Measurements from ENCODE around the gene L1CAM. TPM values are rescaled to one million over a fixed set of nuclear protein-coding genes. Genes with fewer than 3 reads are reported as not detected.

The L1CAM gene
- total RNA-seq, 5 donors from 2014 or later (not counting 1 experiment from before 2014, with no cell fraction given), result 1.4 to 6.0 (median 4.0) TPM

GRCh38 chrX:153868576-153869472 is 17.1 kb downstream of the L1CAM start:
- Mint-ChIP-seq H3K4me1 (no peaks in the 10 kb centered on the region), H3K36me3 (no peaks in the 10 kb centered on the region), H3K27me3 (peaks cover 0 to 21% of the 10 kb centered on the region in 2 donors), H3K4me3 (no peak overlapping the region), H3K9me3 (no peaks in the 10 kb centered on the region), H3K27ac (no peak overlapping the region)
- ATAC-seq (replicated peaks in 1 of 4) (no peak), DNase-seq (no peak)
- H3K9me3 ChIP-seq, result no peaks in the 10 kb centered on the region
- no peaks in the 10 kb centered on the region for H3K36me3 ChIP-seq (ENCODE audit: control insufficient read depth in 2 of 2, extremely low read depth in 1 of 2, insufficient read depth in 1 of 2, low read length in 1 of 2)
- H3K4me3 ChIP-seq (ENCODE audit: control insufficient read depth in 1 of 2, extremely low read depth in 1 of 2, low read length in 1 of 2), result no peak overlapping the region
- 81% methylated on average over 8 of the region's 26 CpGs for WGBS (ENCODE audit: insufficient coverage)
- peaks cover 0 to 19% of the 10 kb centered on the region in 2 experiments for H3K27me3 ChIP-seq (replicated peaks in 1 of 2; ENCODE audit: control insufficient read depth in 2 of 2, extremely low read depth in 1 of 2, insufficient read depth in 2 of 2, low read length in 1 of 2)
- ChIA-PET POLR2A (no interaction called here), CTCF (no interaction called here)
- no peak overlapping the region for H3K27ac ChIP-seq (ENCODE audit: low read length)
- no peaks in the 10 kb centered on the region for H3K4me1 ChIP-seq (ENCODE audit: control insufficient read depth in 1 of 2, extremely low read depth in 1 of 2, insufficient read depth in 2 of 2, low read length in 2 of 2)

- H3K4me1 Mint-ChIP-seq, result no peaks in the 10 kb centered on the region
- no peaks in the 10 kb centered on the region for H3K36me3 ChIP-seq (ENCODE audit: control insufficient read depth in 2 of 2, extremely low read depth in 1 of 2, insufficient read depth in 1 of 2, low read length in 1 of 2)
- H3K9me3 ChIP-seq, result no peaks in the 10 kb centered on the region
- H3K4me1 ChIP-seq (ENCODE audit: control insufficient read depth in 1 of 2, extremely low read depth in 1 of 2, insufficient read depth in 2 of 2, low read length in 2 of 2), result no peaks in the 10 kb centered on the region
- no peaks in the 10 kb centered on the region for H3K9me3 Mint-ChIP-seq
- WGBS (ENCODE audit: insufficient coverage), result 71% methylated on average over 1 of the region's 13 CpGs
- H3K36me3 Mint-ChIP-seq, result no peaks in the 10 kb centered on the region
- H3K27ac Mint-ChIP-seq, result no peak overlapping the region
- no peak overlapping the region for H3K27ac ChIP-seq (ENCODE audit: low read length)
- DNase-seq (no peak), ATAC-seq (replicated peaks in 1 of 4) (no peak)
- ChIA-PET POLR2A (interaction anchor here in 1 of 2 donors (0.5 kb wide), 1 partner anchor 23 kb away, joined by 7 read pairs; no protein-coding TSS in a partner anchor), CTCF (no interaction called here)
- no peak overlapping the region for H3K4me3 ChIP-seq (ENCODE audit: control insufficient read depth in 1 of 2, extremely low read depth in 1 of 2, low read length in 1 of 2)
- peaks cover 0 to 22% of the 10 kb centered on the region in 2 experiments for H3K27me3 ChIP-seq (replicated peaks in 1 of 2; ENCODE audit: control insufficient read depth in 2 of 2, extremely low read depth in 1 of 2, insufficient read depth in 2 of 2, low read length in 1 of 2)
- H3K27me3 Mint-ChIP-seq, result peaks cover 0 to 15% of the 10 kb centered on the region in 2 donors
- H3K4me3 Mint-ChIP-seq, result no peak overlapping the region
Measured at GRCh38 chrX:153867671-153868070, 18.3 kb downstream of the L1CAM start.

- ATAC-seq (replicated peaks in 1 of 4), result no peak
- Mint-ChIP-seq H3K27me3 (peaks cover 0 to 10% of the 10 kb centered on the region in 2 donors), H3K4me1 (no peaks in the 10 kb centered on the region), H3K27ac (no peak overlapping the region), H3K36me3 (no peaks in the 10 kb centered on the region), H3K4me3 (no peak overlapping the region), H3K9me3 (no peaks in the 10 kb centered on the region)
- no peak overlapping the region for H3K27ac ChIP-seq (ENCODE audit: low read length)
- no CpG with 5 or more reads among the region's 9 CpGs for WGBS (ENCODE audit: insufficient coverage)
- DNase-seq, result no peak
- no peak overlapping the region for H3K4me3 ChIP-seq (ENCODE audit: control insufficient read depth in 1 of 2, extremely low read depth in 1 of 2, low read length in 1 of 2)
- ChIA-PET CTCF (no interaction called here), POLR2A (no interaction called here)
- H3K36me3 ChIP-seq (ENCODE audit: control insufficient read depth in 2 of 2, extremely low read depth in 1 of 2, insufficient read depth in 1 of 2, low read length in 1 of 2), result no peaks in the 10 kb centered on the region
- no peaks in the 10 kb centered on the region for H3K4me1 ChIP-seq (ENCODE audit: control insufficient read depth in 1 of 2, extremely low read depth in 1 of 2, insufficient read depth in 2 of 2, low read length in 2 of 2)
- peaks cover 0 to 22% of the 10 kb centered on the region in 2 experiments for H3K27me3 ChIP-seq (replicated peaks in 1 of 2; ENCODE audit: control insufficient read depth in 2 of 2, extremely low read depth in 1 of 2, insufficient read depth in 2 of 2, low read length in 1 of 2)
- no peaks in the 10 kb centered on the region for H3K9me3 ChIP-seq
Measured at GRCh38 chrX:153867139-153867538, 18.8 kb downstream of the L1CAM start.

GRCh38 chrX:153866302-153867019 is 19.5 kb downstream of the L1CAM start:
- POLR2A ChIA-PET, result no interaction called here
- Mint-ChIP-seq H3K4me1 (no peaks in the 10 kb centered on the region), H3K36me3 (no peaks in the 10 kb centered on the region), H3K9me3 (no peaks in the 10 kb centered on the region), H3K27me3 (peaks cover 0 to 8% of the 10 kb centered on the region in 2 donors), H3K27ac (no peak overlapping the region), H3K4me3 (no peak overlapping the region)
- CTCF ChIA-PET, result no interaction called here
- no peaks in the 10 kb centered on the region for H3K36me3 ChIP-seq (ENCODE audit: control insufficient read depth in 2 of 2, extremely low read depth in 1 of 2, insufficient read depth in 1 of 2, low read length in 1 of 2)
- no peaks in the 10 kb centered on the region for H3K9me3 ChIP-seq
- H3K27me3 ChIP-seq (replicated peaks in 1 of 2; ENCODE audit: control insufficient read depth in 2 of 2, extremely low read depth in 1 of 2, insufficient read depth in 2 of 2, low read length in 1 of 2), result peaks cover 0 to 22% of the 10 kb centered on the region in 2 experiments
- 84% methylated on average over 8 of the region's 22 CpGs for WGBS (ENCODE audit: insufficient coverage)
- ATAC-seq (replicated peaks in 1 of 4), result no peak
- no peaks in the 10 kb centered on the region for H3K4me1 ChIP-seq (ENCODE audit: control insufficient read depth in 1 of 2, extremely low read depth in 1 of 2, insufficient read depth in 2 of 2, low read length in 2 of 2)
- no peak for DNase-seq
- H3K27ac ChIP-seq (ENCODE audit: low read length), result no peak overlapping the region
- no peak overlapping the region for H3K4me3 ChIP-seq (ENCODE audit: control insufficient read depth in 1 of 2, extremely low read depth in 1 of 2, low read length in 1 of 2)

GRCh38 chrX:153865685-153866084 is 20.3 kb downstream of the L1CAM start:
- Histone ChIP-seq H3K27ac (ENCODE audit: low read length) (no peak overlapping the region), H3K36me3 (ENCODE audit: control insufficient read depth in 2 of 2, extremely low read depth in 1 of 2, insufficient read depth in 1 of 2, low read length in 1 of 2) (no peaks in the 10 kb centered on the region), H3K4me3 (ENCODE audit: control insufficient read depth in 1 of 2, extremely low read depth in 1 of 2, low read length in 1 of 2) (no peak overlapping the region), H3K4me1 (ENCODE audit: control insufficient read depth in 1 of 2, extremely low read depth in 1 of 2, insufficient read depth in 2 of 2, low read length in 2 of 2) (no peaks in the 10 kb centered on the region), H3K9me3 (no peaks in the 10 kb centered on the region), H3K27me3 (replicated peaks in 1 of 2; ENCODE audit: control insufficient read depth in 2 of 2, extremely low read depth in 1 of 2, insufficient read depth in 2 of 2, low read length in 1 of 2) (peaks cover 0 to 19% of the 10 kb centered on the region in 2 experiments)
- Mint-ChIP-seq H3K4me3 (no peak overlapping the region), H3K27ac (no peak overlapping the region), H3K4me1 (no peaks in the 10 kb centered on the region), H3K9me3 (no peaks in the 10 kb centered on the region), H3K36me3 (no peaks in the 10 kb centered on the region), H3K27me3 (peaks cover 0 to 5% of the 10 kb centered on the region in 2 donors)
- ChIA-PET CTCF (no interaction called here), POLR2A (no interaction called here)
- no peak for DNase-seq
- no CpG with 5 or more reads among the region's 9 CpGs for WGBS (ENCODE audit: insufficient coverage)
- no peak for ATAC-seq (replicated peaks in 1 of 4)

- Histone ChIP-seq H3K36me3 (ENCODE audit: control insufficient read depth in 2 of 2, extremely low read depth in 1 of 2, insufficient read depth in 1 of 2, low read length in 1 of 2) (no peaks in the 10 kb centered on the region), H3K4me1 (ENCODE audit: control insufficient read depth in 1 of 2, extremely low read depth in 1 of 2, insufficient read depth in 2 of 2, low read length in 2 of 2) (no peaks in the 10 kb centered on the region), H3K27ac (ENCODE audit: low read length) (no peak overlapping the region), H3K27me3 (replicated peaks in 1 of 2; ENCODE audit: control insufficient read depth in 2 of 2, extremely low read depth in 1 of 2, insufficient read depth in 2 of 2, low read length in 1 of 2) (peaks cover 0 to 15% of the 10 kb centered on the region in 2 experiments), H3K9me3 (no peaks in the 10 kb centered on the region), H3K4me3 (ENCODE audit: control insufficient read depth in 1 of 2, extremely low read depth in 1 of 2, low read length in 1 of 2) (no peak overlapping the region)
- CTCF ChIA-PET, result no interaction called here
- no peaks in the 10 kb centered on the region for H3K9me3 Mint-ChIP-seq
- no peaks in the 10 kb centered on the region for H3K4me1 Mint-ChIP-seq
- H3K4me3 Mint-ChIP-seq, result no peak overlapping the region
- no peak overlapping the region for H3K27ac Mint-ChIP-seq
- peaks cover 0 to 5% of the 10 kb centered on the region in 2 donors for H3K27me3 Mint-ChIP-seq
- ATAC-seq (replicated peaks in 1 of 4) (no peak), DNase-seq (no peak)
- no CpG with 5 or more reads among the region's 11 CpGs for WGBS (ENCODE audit: insufficient coverage)
- POLR2A ChIA-PET, result no interaction called here
- no peaks in the 10 kb centered on the region for H3K36me3 Mint-ChIP-seq
Measured at GRCh38 chrX:153865321-153865580, 20.7 kb downstream of the L1CAM start.

All from T-cell (primary cell).